Activated CD4-positive, CD25-positive, alpha-beta regulatory T cell treated with anti-CD3 and anti-CD28 coated beads, Interleukin-2, amount 50 U/mL, for 24 hours (primary cell): ENCODE measurements around the gene MAB21L4.

Experiments
- ATAC-seq, 2 donors: fragments of 150-1000 bp; cut with Tn5 transposase; one replicate each; pipeline ENCODE4 v1.10.0; 2021; ENCODE audit warnings: mild to moderate bottlenecking in 1 of 2, moderate library complexity in 1 of 2

The MAB21L4 gene

DNA sequence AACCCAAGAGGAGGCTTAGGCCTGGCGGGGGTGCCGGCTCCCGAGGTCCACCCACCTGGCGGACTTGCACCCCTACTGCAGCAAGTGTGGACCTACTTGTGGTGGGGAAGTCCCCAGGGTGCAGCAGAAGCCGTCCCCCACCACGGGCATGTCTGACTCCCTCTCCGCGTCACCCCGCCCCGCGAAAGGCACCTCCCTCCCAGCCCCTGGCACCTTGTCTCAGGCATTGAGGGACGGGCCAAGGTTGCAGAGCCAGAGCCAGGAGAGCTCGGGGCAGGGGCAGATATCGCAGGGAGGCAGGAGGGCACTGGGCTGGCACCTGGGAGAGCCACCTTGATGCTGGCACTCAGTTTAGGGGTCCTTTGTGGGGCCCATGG is 29.2 kb upstream of the MAB21L4 start:
- ATAC-seq, result no peak

DNA sequence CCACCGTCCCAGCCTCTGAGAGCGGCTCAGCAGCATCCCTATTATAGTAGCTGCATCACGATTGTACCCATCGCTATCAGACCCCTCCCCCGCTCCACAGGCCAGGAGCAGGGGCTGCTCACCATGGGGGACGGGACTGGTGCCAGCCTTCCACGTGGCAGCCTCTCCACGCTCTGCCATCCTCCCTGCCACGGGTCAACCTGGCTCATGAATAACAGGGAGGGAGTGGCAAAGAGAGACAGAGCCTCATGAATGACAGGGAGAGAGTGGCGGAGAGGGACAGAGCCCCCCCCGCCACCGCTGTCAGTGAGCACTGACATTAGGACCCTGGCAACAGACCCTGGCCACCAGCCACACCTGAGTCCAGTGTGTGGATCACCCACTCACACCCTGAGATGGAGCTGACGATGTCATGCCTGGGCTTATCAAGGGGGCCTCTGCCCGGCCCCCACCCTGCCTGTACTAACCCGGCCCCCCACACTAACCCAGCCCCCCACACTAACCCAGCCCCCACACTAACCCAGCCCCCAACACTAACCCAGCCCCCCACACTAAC is 27.1 kb upstream of the MAB21L4 start:
- ATAC-seq, result no peak

GRCh38 chr2:240922245-240922981 is 26.5 kb upstream of the MAB21L4 start:
- ATAC-seq, result no peak

DNA sequence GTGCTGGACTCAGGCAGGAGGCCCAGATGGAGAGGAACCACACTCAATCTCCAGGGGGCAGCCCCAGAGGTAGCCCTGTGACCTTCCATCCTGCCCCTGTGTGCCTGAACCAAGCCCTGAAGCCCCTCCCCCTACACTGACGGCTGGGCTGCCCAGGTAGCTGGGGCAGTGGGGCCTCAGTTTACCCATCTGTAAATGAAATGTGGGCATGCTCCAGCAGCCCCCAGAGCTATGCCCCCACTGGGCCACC is 26.0 kb upstream of the MAB21L4 start:
- ATAC-seq, result no peak

DNA sequence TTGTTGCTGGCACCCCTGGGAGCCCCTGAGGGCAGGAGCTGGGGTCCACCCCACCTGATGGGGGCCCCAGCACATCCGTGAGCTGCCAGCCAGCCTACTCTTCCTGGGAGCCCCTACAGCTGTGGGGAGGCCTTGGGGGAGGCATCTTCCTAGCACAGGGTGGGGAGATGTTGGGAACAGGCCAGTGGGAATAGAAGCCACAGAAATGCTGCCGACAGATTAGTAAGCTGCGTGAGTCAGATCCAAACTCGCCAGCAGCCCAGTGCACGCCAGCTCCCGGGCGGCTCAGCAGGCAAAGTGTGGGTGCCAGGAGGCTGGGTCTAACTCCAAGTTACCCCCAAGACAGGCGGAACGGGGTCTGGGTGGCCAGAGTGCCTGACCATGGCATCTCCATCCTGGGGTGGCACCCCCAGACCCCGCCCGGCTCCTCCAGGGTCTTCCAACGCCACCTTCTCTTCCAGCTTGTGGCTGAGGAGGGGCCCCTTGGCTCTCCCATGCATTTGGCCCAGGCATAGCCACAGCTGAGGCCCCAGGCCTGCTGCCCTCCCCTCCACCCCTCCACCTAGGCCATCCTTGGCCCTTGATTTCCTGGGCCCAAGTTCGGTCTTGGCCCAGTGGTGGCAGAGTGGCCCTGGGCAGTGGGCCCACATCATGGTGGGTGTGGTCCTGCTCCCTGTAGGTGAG is 25.5 kb upstream of the MAB21L4 start:
- ATAC-seq, result no peak

- ATAC-seq, result no peak
Observed at GRCh38 chr2:240920783-240921231, 24.9 kb upstream of the MAB21L4 start.

DNA sequence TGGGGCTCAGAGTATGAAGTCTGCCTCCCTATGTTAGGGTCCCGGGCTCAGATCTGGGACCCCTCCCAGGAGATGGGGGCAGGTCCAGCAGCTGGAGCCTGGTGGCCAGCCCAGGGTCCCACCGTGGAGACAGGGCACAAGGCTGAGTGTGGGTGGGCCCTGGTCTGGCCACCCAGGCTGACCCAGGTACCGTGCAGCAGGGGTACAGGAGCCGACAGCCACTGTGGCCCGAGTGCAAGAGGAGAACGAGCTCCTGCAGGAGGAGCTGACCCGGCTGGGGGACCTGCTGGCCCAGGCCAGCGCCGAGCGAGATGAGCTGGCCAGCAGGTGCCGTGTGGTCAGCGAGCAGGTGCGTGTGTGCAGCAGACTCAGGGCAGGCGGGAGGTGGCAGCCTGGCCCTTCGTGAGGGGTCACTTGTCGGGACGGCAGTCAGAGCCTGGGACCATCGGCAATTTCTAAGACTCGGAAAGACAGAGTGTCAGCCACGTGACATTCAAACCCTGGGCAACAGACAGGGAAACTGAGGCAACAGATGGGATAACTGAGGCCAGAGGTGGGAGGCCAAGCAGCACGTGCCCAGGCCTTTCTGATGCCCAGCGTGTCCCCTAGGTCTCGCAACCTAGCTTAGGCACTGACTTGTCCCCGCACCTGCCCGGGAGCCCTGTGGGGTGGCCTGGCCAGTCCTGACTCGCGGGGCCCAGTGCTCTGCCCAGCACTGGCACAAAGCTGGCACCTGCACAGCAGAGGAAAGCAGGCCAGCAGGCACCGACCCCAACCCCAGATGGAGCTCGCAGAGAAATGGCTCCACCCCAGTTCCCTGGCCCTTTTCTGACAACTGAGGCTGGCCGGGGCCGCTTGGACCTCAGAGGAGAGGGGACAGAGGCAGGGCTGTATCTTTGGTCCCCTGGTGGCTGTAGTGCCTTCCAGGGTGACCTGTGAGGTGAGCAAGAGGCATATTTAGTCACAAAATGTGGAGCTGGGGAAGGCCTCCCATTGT is 24.1 kb upstream of the MAB21L4 start:
- no peak for ATAC-seq

DNA sequence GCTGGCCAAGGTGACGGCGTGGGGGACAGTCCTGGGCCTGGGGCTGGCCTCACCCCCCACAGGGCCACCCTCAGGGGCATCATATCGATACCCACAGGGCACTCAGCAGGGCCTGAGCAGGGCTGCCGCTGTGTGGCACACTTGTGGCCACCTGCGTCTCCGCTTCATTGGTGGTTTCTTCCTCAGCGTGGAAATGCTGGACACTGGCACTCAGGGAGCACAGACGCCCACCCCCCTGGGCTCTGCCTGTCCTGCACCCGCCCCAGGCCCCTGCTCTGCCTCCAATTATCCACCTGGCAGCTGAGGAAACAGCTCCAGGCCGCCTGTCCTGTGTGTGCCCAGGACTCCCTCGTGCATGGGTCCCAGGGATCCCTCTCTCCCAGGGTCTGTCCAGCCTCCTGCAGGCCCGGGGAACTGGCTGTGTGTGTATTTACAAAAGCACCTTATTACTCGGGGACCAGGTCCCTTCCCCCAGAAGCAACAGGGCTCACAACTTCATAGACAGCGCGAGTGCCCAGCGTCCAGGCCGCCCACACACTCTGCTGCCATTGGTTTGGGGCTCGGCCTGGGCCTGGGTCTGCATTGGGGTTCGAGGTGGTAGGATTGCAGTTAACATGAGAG is 23.3 kb upstream of the MAB21L4 start:
- ATAC-seq, result no peak

GRCh38 chr2:240918258-240919091 is 22.5 kb upstream of the MAB21L4 start:
- no peak for ATAC-seq

DNA sequence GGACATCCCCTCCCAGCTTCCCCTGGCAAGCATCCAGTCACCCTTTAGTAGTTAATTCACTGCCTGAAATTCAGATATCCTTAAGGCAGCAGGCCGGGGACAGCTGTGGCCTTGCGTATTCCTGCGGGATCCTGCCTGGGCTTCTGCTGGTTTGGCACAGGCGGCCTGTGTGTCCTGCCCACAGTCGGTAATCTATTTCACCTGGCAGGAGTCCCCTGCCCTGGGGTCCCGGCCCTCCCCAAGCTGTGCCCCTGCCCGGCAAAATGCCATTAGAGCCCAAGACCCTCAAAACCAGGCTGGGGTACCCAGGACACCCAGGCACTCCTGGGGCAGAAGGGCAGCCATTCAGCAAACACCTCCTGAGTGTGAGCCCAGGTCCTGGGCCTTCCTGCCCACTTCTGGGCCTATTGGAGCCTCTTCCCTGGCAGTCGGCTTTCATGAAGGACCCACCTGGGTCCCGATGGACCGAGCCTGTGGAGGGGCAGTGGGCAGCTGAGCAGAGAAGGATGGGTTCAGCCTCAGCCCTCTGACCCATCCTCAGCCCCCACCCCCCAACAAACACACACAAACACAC is 21.8 kb upstream of the MAB21L4 start:
- ATAC-seq, result no peak

DNA sequence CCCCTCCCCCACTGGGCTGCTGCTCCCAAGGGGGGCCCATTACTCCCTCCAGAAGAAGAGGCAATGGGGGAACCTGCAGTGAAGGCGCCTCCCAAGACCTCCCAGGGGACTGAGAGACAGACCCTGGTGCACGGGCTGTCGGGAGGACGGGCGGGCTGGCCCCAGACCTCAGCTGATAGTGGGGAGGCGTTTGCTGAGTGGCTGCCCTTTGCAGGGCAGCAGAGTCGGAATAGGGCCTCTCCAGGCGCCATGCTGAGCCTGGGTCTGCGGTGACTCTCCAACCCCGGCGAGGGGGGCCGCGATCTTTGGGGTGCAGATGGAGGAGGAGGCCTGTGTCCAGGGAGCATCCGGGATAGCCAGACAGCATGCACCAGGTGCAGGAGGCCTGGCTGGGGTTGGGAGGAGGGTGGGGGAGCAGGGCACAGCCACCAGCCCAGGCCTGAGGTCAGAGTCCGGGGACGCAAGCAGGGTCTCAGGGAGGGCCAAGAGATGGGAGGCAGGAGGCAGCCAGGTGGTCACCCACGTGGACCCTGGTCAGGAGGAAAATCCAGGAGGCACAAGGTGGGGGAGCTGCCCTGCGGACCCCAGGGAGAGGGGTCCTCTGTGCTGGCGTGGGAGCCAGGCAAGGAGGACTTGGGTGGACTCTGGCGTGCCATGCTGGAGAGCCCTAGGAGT is 21.2 kb upstream of the MAB21L4 start:
- ATAC-seq, result no peak

- ATAC-seq, result no peak
Observed at GRCh38 chr2:240916571-240917008, 20.6 kb upstream of the MAB21L4 start.

- ATAC-seq, result no peak
Observed at GRCh38 chr2:240915526-240916341, 19.8 kb upstream of the MAB21L4 start.

GRCh38 chr2:240914645-240915525 is 18.9 kb upstream of the MAB21L4 start:
- ATAC-seq, result no peak

DNA sequence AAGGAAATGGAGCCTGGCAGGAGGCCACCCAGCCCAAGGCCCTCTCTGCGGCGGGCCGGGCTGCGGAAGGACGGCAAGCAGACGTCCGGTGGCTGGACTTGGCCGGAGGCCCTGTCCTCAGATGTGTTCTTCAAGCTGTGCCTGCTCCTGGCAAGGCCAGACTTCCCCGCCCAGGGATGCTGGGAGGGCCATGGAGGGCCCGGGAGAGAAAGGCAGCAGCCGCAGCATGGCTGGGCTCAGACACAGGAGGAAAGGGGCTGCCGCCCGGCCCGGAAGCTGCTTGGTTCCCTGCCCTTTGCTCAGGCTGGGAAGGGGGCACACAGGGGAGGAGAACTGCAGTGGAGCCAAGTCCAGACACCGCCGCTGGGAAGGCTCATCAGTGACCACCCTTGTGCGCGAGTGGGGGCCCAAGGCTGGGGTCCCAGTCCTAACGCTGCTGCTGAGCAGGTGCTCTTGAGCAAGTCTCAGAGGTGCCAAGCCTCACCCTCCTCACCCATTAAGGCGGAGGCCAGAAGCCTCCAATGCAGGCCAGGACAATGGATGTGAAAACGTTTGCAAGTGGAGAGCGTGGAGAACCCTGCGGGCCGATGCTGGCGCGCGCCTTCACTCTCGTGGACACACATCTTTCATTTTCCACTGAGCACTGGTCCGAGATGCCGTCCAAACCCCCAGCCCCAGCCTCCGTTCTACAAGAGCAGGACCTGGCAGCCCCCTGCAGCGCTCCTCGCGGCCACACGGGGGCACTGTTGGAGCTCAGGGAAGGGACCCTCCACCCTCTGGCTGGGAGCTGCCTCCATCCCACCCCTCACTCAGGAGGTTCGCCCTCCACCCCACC is 18.1 kb upstream of the MAB21L4 start:
- ATAC-seq, result no peak

- no peak for ATAC-seq
Observed at GRCh38 chr2:240912878-240913809, 17.2 kb upstream of the MAB21L4 start.
